ENCODE measurements around the gene OR1B1.
"Not testable (repeated sequence)": the region's sequence is repeated elsewhere in the genome, so short reads cannot be mapped to it uniquely, and the experiment has no call there.

OR1B1 gene

GRCh38 chr9:122657527-122657926, at the start of gene OR1B1:
TSS of gene OR1B1 (minus strand) at chr9:122657627.
- DNase-seq (ENCODE audit: low read depth): no peak

DNA sequence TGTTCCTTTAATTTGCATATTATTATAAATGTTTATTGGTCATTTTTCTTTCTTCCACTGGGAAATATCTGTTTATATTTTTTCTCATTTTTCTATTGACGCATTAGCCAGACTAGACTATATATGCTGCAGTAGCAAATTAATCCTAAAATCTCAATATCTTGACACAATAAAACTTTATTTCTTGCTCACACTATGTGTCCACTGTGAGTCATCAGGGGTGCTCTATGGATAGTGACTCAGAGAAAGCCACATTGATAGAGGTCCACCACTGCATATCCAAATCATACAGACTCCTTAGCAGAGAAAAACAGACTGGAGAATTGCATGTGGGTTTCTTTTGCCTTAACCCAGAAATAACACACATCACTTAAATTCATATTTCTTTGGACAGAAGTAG, 38.3 kb upstream of the OR1B1 start:
- DNase-seq (ENCODE audit: low read depth): no peak

- no peak for DNase-seq (ENCODE audit: low read depth)
Observed at GRCh38 chr9:122684851-122685250, 27.4 kb upstream of the OR1B1 start.

- no peak for DNase-seq (ENCODE audit: low read depth)
Observed at GRCh38 chr9:122672481-122672880, 15.1 kb upstream of the OR1B1 start.

- no peak for DNase-seq (ENCODE audit: low read depth)
Observed at GRCh38 chr9:122661416-122661815, 4.0 kb upstream of the OR1B1 start, which contains the start of gene OR1L1. TSS of gene OR1L1 (plus strand) at chr9:122661716. CDS start at chr9:122661716, 0 bp downstream.

GRCh38 chr9:122656378-122656777, 1.0 kb downstream of the OR1B1 start:
- DNase-seq (ENCODE audit: low read depth): no peak

- DNase-seq (ENCODE audit: low read depth): no peak
Observed at GRCh38 chr9:122642226-122642625, 15.2 kb downstream of the OR1B1 start.

DNA sequence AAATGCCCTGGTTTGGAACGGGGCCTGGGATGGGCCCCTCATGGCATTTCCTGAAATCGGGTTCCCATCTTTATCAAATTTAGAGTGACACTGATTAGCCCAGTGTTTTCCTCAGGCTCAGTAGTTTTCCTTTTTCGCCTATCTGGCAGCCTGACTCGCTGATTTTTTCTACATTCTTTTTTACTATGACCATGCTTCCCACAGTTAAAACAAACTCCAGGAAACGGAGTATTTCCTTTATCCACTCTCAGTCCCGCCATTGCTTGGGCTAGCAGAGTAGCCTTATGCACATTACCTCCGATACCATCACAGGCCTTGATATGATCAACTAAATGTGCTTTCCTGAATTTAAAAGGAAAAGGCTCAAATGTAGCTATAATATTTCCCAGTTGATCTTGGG, 37.4 kb downstream of the OR1B1 start:
- DNase-seq (ENCODE audit: low read depth): no peak

GRCh38 chr9:122614362-122614761, 43.1 kb downstream of the OR1B1 start, which contains the start of gene OR1Q1:
TSS of gene OR1Q1 (plus strand) at chr9:122614738. CDS start at chr9:122614738, 0 bp downstream.
- DNase-seq (ENCODE audit: low read depth): no peak

GRCh38 chr9:122609804-122610203, 47.6 kb downstream of the OR1B1 start:
- no peak for DNase-seq (ENCODE audit: low read depth)

GRCh38 chr9:122606587-122606986, 50.8 kb downstream of the OR1B1 start:
- DNase-seq (ENCODE audit: low read depth): no peak

DNA sequence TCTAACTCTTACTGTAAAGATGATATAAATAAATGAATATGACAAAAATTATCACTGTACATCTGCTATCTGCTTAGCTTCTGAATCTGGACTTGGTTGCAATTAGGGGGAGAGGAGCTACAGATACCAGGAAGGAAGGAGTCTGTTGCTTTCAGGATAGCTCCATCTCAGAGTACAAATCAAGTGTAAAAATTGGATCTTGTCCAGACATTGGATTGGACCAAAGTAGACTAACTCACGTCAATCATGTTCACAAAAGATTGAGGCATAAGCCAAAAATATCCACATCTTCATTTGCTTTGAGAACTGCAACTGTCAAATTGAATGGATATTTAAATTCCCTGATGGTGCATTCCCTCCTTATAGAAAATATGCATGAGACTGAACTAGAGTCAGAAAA, 51.7 kb downstream of the OR1B1 start:
- DNase-seq (ENCODE audit: low read depth): no peak

GRCh38 chr9:122583284-122583683, 74.1 kb downstream of the OR1B1 start, which contains the start of gene OR1L8:
TSS of gene OR1L8 (minus strand) at chr9:122583384. CDS start at chr9:122568477, 14,907 bp downstream.
- not testable (repeated sequence) for DNase-seq (ENCODE audit: low read depth)

- DNase-seq (ENCODE audit: low read depth): no peak
Observed at GRCh38 chr9:122580360-122580759, 77.1 kb downstream of the OR1B1 start.

DNA sequence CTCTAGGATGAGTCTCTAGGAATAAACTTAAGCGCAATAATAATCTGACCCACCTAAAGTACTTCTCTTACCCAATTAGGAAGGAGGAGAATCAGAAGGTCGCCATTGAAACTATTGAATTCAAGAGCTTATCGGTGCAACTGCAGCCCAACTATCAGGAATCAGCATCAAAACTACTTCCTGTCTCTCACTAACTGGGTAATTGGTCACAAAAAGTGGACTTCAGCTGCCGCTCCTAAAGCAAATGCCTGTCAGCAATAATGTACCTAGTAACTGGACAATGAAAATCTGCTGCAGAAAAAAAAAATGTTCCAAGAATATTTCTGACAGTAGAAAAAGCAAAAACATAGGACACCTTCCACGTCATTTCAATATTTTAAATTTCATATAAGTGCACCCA, 77.6 kb downstream of the OR1B1 start:
- DNase-seq (ENCODE audit: low read depth): no peak

Measured in stimulated activated CD8-positive, alpha-beta memory T cell treated with anti-CD3 and anti-CD28 coated beads, Interleukin-7, amount 100 ng/mL, for 24 hours (primary cell).